Measurements from ENCODE around the gene NPEPL1. TPM values are rescaled to one million over a fixed set of nuclear protein-coding genes. Genes with fewer than 3 reads are reported as not detected.
A peak's percentile ranks its signal among the peaks of the same experiment; 100 is the strongest.
"Not testable (repeated sequence)": the region's sequence is repeated elsewhere in the genome, so short reads cannot be mapped to it uniquely, and the experiment has no call there.

NPEPL1 gene
- total RNA-seq, 3 donors from 2014 or later, result 26.8 to 35.7 (median 30.8) TPM

DNA sequence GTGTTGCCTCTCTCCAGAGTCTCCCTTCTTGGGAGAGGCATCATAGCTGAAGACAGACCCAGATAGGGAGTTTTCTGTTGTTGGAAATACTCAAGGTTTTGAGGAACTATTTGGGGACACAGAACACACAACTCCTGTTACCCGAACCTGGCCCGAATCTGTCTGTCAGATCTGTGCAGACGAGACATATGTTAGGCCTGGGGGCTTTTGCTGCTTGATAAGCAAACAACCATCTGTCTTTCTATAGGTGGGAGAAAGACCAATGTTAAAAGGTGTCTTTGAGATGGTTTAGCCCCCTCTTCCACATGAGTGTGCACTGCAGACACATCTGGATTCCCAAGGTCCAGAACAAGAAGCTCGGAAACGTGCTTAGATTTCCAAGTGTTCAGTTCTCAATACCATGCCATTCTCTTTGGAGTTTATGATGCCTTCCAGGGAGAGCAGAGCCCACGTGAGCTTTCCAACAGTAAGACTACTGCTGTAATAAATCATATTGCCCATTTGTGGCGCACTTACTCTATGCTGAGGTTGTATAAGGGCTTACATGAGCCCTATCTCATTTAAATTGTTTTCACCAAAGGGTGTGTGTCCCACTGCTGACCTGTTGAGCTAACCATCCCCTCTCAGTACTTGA lies 45.3 kb upstream of the NPEPL1 start:
- Histone ChIP-seq H3K36me3 (no peaks in the 10 kb centered on the region), H3K4me1 (peaks cover 0 to 7% of the 10 kb centered on the region in 2 donors), H3K9me3 (no peaks in the 10 kb centered on the region), H3K27ac (peak overlapping the region; percentile 66 to 77), H3K4me3 (no peak overlapping the region), H3K27me3 (no peaks in the 10 kb centered on the region)
- intact Hi-C loops (cut with DNase I; ENCODE audit: low total_unique reads), result no loop called here
- DNase-seq (ENCODE audit: low spot score in 2 of 2), result peak in 1 of 2 donors; percentile 16
- no peak for TF ChIP-seq POLR2A (IDR thresholded peaks at IDR 0.05)
- TF ChIP-seq POLR2AphosphoS5 (IDR thresholded peaks at IDR 0.05), result no peak
- TF ChIP-seq, protein P1, sequence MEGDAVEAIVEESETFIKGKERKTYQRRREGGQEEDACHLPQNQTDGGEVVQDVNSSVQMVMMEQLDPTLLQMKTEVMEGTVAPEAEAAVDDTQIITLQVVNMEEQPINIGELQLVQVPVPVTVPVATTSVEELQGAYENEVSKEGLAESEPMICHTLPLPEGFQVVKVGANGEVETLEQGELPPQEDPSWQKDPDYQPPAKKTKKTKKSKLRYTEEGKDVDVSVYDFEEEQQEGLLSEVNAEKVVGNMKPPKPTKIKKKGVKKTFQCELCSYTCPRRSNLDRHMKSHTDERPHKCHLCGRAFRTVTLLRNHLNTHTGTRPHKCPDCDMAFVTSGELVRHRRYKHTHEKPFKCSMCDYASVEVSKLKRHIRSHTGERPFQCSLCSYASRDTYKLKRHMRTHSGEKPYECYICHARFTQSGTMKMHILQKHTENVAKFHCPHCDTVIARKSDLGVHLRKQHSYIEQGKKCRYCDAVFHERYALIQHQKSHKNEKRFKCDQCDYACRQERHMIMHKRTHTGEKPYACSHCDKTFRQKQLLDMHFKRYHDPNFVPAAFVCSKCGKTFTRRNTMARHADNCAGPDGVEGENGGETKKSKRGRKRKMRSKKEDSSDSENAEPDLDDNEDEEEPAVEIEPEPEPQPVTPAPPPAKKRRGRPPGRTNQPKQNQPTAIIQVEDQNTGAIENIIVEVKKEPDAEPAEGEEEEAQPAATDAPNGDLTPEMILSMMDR (IDR thresholded peaks at IDR 0.05), result no peak

DNA sequence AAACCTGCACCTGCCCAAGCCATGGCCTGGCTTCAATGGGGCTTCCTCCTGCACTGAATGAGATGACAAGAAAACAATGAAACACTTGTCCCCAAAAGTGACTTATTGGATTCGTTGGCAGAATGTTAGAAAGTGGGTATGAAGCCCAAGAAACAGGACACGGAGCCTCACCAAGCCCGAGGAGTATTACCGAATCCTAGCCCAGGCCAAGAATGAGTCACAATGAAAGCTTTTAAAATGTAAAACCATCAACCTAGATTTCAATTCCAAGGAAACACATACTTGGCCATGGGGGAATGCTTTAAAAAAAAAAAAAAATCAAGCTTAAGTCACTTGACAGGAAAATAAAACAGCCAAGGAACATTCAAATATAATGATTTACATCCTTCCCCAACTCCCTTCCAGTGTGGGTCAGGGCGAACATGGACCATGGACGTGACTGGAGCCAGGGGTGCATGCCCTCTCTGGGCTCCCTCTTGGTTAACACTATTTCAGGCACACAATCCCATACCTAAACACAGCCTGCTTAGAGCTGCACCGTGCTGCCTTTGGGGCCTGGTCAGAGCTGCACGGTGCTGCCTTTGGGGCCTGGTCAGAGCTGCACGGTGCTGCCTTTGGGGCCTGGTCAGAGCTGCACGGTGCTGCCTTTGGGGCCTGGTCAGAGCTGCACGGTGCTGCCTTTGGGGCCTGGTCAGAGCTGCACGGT lies 44.7 kb upstream of the NPEPL1 start:
- Histone ChIP-seq H3K4me1 (peaks cover 0 to 7% of the 10 kb centered on the region in 2 donors), H3K27ac (peak overlapping the region; percentile 66 to 77), H3K4me3 (no peak overlapping the region), H3K27me3 (no peaks in the 10 kb centered on the region), H3K36me3 (no peaks in the 10 kb centered on the region), H3K9me3 (no peaks in the 10 kb centered on the region)
- peak in 1 of 2 donors; percentile 69 for DNase-seq (ENCODE audit: low spot score in 2 of 2)
- intact Hi-C loops (cut with DNase I; ENCODE audit: low total_unique reads), result no loop called here
- TF ChIP-seq POLR2AphosphoS5 (IDR thresholded peaks at IDR 0.05) (no peak), POLR2A (IDR thresholded peaks at IDR 0.05) (no peak)
- TF ChIP-seq, protein P1 (IDR thresholded peaks at IDR 0.05), result no peak

DNA sequence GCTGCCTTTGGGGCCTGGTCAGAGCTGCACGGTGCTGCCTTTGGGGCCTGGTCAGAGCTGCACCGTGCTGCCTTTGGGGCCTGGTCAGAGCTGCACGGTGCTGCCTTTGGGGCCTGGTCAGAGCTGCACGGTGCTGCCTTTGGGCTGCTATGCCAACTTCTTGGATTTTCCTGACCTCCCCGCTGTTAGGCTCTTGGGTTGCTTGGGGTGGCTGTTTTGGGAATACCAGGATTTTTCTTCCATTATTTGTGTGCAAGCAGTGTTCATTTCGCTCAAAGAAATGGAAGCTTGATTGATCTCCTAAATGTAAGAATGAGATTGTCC lies 44.1 kb upstream of the NPEPL1 start:
- H3K4me3 ChIP-seq; DNase-seq (ENCODE audit: low spot score in 2 of 2); H3K36me3 ChIP-seq; H3K4me1 ChIP-seq; intact Hi-C loops (cut with DNase I; ENCODE audit: low total_unique reads); H3K27me3 ChIP-seq; H3K9me3 ChIP-seq: not testable (repeated sequence)
- peak overlapping the region; percentile 19 to 77 for H3K27ac ChIP-seq

DNA sequence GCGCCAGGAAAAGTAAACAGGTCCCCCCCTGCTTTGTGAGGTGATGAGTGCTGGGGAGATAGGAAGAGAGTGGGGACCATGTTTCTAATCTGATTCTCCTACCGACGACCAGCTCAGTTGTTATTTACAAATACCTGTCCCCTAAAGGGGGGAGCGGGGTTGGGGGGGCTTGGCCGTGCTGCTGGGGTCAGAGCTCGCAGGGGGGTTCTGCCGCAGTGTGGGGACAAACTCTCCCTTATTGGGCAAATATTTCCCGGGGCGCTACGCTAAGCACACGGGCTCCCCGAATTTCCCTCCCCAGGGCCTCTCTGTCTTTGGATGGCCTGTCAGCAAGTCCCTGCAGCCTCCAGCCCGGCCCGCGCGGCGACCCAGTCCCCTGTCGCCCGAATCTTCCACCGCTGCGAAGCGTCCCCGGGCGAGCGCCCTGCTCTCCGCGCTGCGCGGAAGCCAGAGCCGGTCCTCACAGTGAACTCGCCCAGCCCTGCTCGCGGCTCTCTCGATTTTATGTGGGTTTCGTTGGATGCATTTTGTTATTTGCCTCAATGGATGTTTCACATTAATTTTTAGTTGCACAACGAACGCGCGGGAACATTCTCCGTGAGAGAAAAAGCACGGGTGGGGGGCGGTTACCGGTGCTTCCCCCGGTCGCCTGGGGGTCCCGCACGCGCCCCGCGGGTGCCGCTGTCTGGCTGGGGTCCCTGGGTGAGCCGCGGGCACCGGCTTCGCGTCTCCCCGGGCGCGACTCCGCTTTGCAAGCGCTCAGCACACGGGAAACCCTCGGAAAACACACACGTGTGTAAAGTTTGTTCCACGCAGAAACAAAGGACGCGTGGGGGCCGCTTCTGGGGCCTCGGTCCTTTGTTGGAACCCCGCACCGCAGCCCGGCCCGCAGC lies 43.1 kb upstream of the NPEPL1 start:
- intact Hi-C loops (cut with DNase I; ENCODE audit: low total_unique reads), result no loop called here
- Histone ChIP-seq H3K4me1 (peaks cover 0 to 7% of the 10 kb centered on the region in 2 donors), H3K27ac (peak overlapping the region; percentile 92 to 95)

DNA sequence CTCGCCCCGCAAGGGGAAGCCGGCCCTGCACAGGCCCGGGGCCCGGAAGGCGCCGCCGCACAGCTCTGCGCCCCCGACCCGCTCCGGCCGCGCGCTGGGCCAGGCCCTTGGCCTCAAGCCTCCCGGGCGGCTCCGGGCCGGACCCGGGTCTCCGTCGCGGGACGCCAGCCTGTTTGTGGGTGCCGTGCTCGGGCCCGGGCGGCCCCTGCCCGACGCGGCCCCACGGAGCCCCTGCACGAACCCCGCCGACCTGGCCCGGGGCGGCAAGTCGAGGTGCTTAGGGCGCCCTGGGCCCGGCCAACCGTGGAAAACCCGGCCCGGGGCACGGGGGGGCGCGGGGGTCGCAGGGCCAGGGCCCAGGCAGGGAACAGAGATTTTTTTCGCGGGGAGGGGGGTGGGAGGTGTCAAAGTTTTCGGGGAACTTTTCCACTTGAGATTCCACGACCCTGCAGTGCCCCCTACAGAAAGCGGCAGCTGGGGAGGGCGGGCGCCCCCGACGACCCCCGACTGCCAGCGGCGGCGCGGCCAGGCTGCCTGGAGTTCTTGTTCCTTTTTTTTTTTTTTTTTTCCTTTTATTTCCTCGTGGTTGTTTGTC lies 42.3 kb upstream of the NPEPL1 start:
- Histone ChIP-seq H3K4me3 (peak overlapping the region; percentile 81 to 98 (median 97)), H3K27ac (peak overlapping the region; percentile 92 to 95), H3K27me3 (no peaks in the 10 kb centered on the region), H3K9me3 (no peaks in the 10 kb centered on the region), H3K4me1 (peaks cover 0 to 7% of the 10 kb centered on the region in 2 donors), H3K36me3 (no peaks in the 10 kb centered on the region)
- DNase-seq (ENCODE audit: low spot score in 2 of 2), result no peak
- intact Hi-C loops (cut with DNase I; ENCODE audit: low total_unique reads), result no loop called here
- TF ChIP-seq POLR2AphosphoS5 (IDR thresholded peaks at IDR 0.05) (no peak), POLR2A (IDR thresholded peaks at IDR 0.05) (no peak)
- TF ChIP-seq, protein P1 (IDR thresholded peaks at IDR 0.05), result no peak

More for the DNA sequence above, 43.1 kb upstream of the NPEPL1 start:
- TF ChIP-seq, protein P1 (IDR thresholded peaks at IDR 0.05), result no peak
- TF ChIP-seq POLR2AphosphoS5 (IDR thresholded peaks at IDR 0.05) (no peak), POLR2A (IDR thresholded peaks at IDR 0.05) (no peak)
- H3K4me3 ChIP-seq, result peak overlapping the region; percentile 81 to 98 (median 97)
- H3K27me3 ChIP-seq, result no peaks in the 10 kb centered on the region
- H3K9me3 ChIP-seq, result no peaks in the 10 kb centered on the region
- no peaks in the 10 kb centered on the region for H3K36me3 ChIP-seq
- DNase-seq (ENCODE audit: low spot score in 2 of 2), result no peak

Data from breast epithelium (tissue), 4 donors.